Upper lobe of left lung (tissue), 6 donors: ENCODE results near the gene MAGI2. TPM values are rescaled to one million over a fixed set of nuclear protein-coding genes. Genes with fewer than 3 reads are reported as not detected.
A peak's percentile ranks its signal among the peaks of the same experiment; 100 is the strongest.

Experiments
- ATAC-seq, 2 donors: fragments of 200-7000 bp; cut with Tn5 transposase; one replicate each; pipeline ENCODE4 v1.9.1; 2022; ENCODE audit warnings: mild to moderate bottlenecking in 2 of 2, moderate library complexity in 2 of 2; ENCODE audit not compliant: low FRiP score in 2 of 2
- DNase-seq, 2 donors: peaks; one replicate each; pipeline ENCODE4 v3.0.0-alpha.2; 2019 to 2020
- H3K27ac ChIP-seq, 4 donors: fragments of 200-600 bp; sonication (generic); one replicate each; pipeline ENCODE4 v1.5.1; 2016 to 2019
- H3K27me3 ChIP-seq, 4 donors: fragments of 200-600 bp; sonication (generic); one replicate each; pipeline ENCODE4 v1.5.1; 2017 to 2019
- H3K36me3 ChIP-seq, 4 donors: fragments of 200-600 bp; sonication (generic); one replicate each; pipeline ENCODE4 v1.5.1; 2016 to 2019
- H3K4me1 ChIP-seq, 4 donors: fragments of 200-600 bp; sonication (generic); one replicate each; pipeline ENCODE4 v1.5.1; 2018 to 2019
- H3K4me3 ChIP-seq, 4 donors: fragments of 200-600 bp; sonication (generic); one replicate each; pipeline ENCODE4 v1.5.1; 2017 to 2019; ENCODE audit warnings: mild to moderate bottlenecking in 2 of 4, moderate library complexity in 1 of 4
- H3K9me3 ChIP-seq, 4 donors: fragments of 200-600 bp; sonication (generic); one replicate each; pipeline ENCODE4 v1.5.1; 2018 to 2019
- EP300 ChIP-seq, 4 donors: sonication (generic); formaldehyde crosslinking; IDR thresholded peaks; one replicate each; pipeline ENCODE4 v1.5.1; 2017; ENCODE audit warnings: antibody characterized with exemption in 4 of 4, control low read depth in 2 of 4
- POLR2A ChIP-seq, 4 donors: fragments of 450-650 bp; IDR thresholded peaks; one replicate each; pipeline ENCODE4 v1.5.1; 2016 to 2017; ENCODE audit warnings: antibody characterized with exemption in 4 of 4, mild to moderate bottlenecking in 2 of 4
- POLR2AphosphoS5 ChIP-seq, 2 donors: sonication (generic); formaldehyde crosslinking; IDR thresholded peaks; one replicate each; pipeline ENCODE4 v1.5.1; 2017; ENCODE audit warnings: antibody characterized with exemption in 2 of 2
- WGBS, 2 donors: methylation state at CpG; one replicate each; pipeline ENCODE4 v1.1.5; 2017 to 2018; 5-methylcytosine and 5-hydroxymethylcytosine counted together
- total RNA-seq, 6 donors: library from RNA; depleted of rRNA in 4 of 6; stranded (reverse); fragments of >200 nt in 4 of 6; gene quantifications; one replicate each; pipeline versions ENCODE4 v1.1.0 to v1.2.1, GENCODE V29; 2016 to 2021
- TF ChIP-seq, protein P1 (sequence below), 6 experiments: fragments of 450-650 bp in 4 of 6; fragments of 200-600 bp in 2 of 6; sonication (generic) in 2 of 6; IDR thresholded peaks; one replicate each; pipeline ENCODE4 v1.5.1; 2016 to 2019; ENCODE audit warnings: antibody characterized with exemption in 6 of 6
- donor health status: DM: no; HTN: no; CAD: no; lungs with moderate emphysema.
- donor health status: DM: no; HTN: yes; CAD: no; lungs with severe emphysema.

Gene MAGI2
- total RNA-seq, 6 donors from 2014 or later, result 7.9 to 84.9 (median 11.8) TPM

DNA sequence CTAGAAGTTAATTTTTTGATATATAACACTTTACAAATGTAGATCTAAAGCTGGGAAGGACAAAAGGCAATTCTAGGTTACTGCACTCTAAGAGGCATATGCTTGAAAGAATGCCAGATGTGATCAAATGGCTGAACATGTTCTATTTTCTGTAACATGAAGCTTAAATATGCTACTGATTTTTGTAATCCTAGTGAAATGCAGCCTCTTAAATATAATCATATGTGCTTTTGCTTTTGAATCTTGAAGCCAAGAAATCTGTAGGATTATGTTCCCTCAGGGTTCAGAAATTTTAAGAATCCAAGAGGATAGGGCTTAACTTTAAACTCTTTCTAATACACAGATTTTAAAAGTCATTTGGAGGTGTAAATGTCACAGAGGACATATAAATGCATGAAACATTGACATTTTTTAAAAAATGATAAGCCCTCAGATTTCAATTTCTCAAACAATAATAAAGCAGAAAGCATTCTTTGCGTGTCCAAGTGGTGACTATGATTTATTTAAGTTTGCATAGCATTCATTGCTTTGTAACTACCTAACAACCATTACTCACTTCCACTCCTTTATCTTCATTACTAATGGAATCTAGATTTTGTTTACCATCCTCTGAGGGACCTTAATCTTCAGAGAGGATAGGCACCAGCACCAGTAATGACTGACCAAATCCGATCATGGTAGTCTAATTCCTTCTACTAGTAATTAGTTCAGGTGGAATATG is 170.4 kb downstream of the MAGI2 start:
- ATAC-seq, result no peak
- DNase-seq, result no peak
- Histone ChIP-seq H3K36me3 (no peaks in the 10 kb centered on the region), H3K9me3 (no peaks in the 10 kb centered on the region), H3K4me1 (peaks cover 0 to 7% (median 0%) of the 10 kb centered on the region in 4 donors), H3K4me3 (no peak overlapping the region), H3K27ac (no peak overlapping the region), H3K27me3 (no peaks in the 10 kb centered on the region)
- TF ChIP-seq, protein P1, sequence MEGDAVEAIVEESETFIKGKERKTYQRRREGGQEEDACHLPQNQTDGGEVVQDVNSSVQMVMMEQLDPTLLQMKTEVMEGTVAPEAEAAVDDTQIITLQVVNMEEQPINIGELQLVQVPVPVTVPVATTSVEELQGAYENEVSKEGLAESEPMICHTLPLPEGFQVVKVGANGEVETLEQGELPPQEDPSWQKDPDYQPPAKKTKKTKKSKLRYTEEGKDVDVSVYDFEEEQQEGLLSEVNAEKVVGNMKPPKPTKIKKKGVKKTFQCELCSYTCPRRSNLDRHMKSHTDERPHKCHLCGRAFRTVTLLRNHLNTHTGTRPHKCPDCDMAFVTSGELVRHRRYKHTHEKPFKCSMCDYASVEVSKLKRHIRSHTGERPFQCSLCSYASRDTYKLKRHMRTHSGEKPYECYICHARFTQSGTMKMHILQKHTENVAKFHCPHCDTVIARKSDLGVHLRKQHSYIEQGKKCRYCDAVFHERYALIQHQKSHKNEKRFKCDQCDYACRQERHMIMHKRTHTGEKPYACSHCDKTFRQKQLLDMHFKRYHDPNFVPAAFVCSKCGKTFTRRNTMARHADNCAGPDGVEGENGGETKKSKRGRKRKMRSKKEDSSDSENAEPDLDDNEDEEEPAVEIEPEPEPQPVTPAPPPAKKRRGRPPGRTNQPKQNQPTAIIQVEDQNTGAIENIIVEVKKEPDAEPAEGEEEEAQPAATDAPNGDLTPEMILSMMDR (IDR thresholded peaks at IDR 0.05), result no peak
- WGBS, 2 donors, result 65 to 68% methylated on average over 2 of the region's 2 CpGs

DNA sequence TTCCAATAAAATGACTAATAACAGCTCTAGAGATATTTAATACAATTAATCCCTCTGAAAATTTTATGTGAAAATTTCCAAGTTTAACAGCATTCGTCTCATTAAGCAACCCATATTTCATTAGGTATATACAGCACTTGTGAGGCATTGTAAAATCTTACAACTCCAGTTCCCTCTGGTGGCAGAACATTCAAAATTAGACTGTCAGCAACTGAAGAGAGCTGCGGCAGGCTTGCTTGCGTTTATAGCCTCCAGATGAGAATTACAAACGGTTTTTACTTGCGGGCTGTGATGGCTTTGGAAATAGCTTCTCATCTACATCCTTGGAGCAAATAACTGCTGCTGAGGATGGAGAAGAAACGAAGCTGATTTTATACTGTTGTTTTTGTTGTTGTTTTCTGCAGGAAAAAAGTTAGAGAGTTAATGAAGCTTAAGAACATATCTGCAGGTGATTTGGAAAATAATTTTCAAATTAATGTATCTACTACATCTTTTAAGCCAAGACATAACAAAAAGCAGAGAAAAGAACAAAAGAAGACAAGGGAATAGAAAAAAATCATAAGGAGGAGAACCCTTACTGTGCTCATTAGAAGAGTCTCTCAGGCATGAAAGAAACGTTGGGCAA is 171.3 kb downstream of the MAGI2 start:
- TF ChIP-seq, protein P1 (IDR thresholded peaks at IDR 0.05), result peak in 2 of 6 experiments; percentile 20 to 25
- no peak for TF ChIP-seq EP300 (IDR thresholded peaks at IDR 0.05)
- TF ChIP-seq POLR2AphosphoS5 (IDR thresholded peaks at IDR 0.05), result no peak
- no peaks in the 10 kb centered on the region for H3K9me3 ChIP-seq
- H3K4me3 ChIP-seq, result no peak overlapping the region
- 23 to 24% methylated on average over 7 of the region's 7 CpGs for WGBS, 2 donors
- no peaks in the 10 kb centered on the region for H3K36me3 ChIP-seq
- H3K27me3 ChIP-seq, result no peaks in the 10 kb centered on the region
- H3K27ac ChIP-seq, result no peak overlapping the region
- DNase-seq (peak in 1 of 2 donors; percentile 31), ATAC-seq (peak in 1 of 2 donors; percentile 56)
- peaks cover 0 to 7% (median 0%) of the 10 kb centered on the region in 4 donors for H3K4me1 ChIP-seq

DNA sequence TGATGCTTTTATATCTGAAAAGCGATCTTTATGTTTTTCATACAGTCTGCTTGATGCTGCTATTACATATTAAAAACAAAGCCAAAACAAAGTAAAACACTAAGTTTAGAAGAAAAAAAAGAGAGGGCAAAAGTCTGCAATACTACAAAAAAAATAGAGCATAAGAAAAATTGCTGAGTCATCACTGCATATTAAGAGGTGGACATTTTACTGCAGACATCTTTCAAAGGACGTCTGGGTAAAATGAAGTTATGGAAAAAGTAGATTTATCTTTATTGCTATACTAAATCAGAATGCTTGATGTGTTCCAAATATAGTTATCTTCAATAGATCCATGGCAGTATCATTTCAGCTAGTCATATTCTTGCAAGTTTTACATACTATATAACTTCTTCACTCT is 172.0 kb downstream of the MAGI2 start:
- no peak overlapping the region for H3K27ac ChIP-seq
- H3K27me3 ChIP-seq, result no peaks in the 10 kb centered on the region
- no peaks in the 10 kb centered on the region for H3K9me3 ChIP-seq
- H3K36me3 ChIP-seq, result no peaks in the 10 kb centered on the region
- 44 to 49% methylated on average over 2 of the region's 2 CpGs for WGBS, 2 donors
- ATAC-seq (no peak), DNase-seq (no peak)
- no peak overlapping the region for H3K4me3 ChIP-seq
- peaks cover 0 to 7% (median 0%) of the 10 kb centered on the region in 4 donors for H3K4me1 ChIP-seq
- TF ChIP-seq POLR2AphosphoS5 (IDR thresholded peaks at IDR 0.05) (no peak), EP300 (IDR thresholded peaks at IDR 0.05) (no peak), POLR2A (IDR thresholded peaks at IDR 0.05) (no peak)
- TF ChIP-seq, protein P1 (IDR thresholded peaks at IDR 0.05), result no peak

DNA sequence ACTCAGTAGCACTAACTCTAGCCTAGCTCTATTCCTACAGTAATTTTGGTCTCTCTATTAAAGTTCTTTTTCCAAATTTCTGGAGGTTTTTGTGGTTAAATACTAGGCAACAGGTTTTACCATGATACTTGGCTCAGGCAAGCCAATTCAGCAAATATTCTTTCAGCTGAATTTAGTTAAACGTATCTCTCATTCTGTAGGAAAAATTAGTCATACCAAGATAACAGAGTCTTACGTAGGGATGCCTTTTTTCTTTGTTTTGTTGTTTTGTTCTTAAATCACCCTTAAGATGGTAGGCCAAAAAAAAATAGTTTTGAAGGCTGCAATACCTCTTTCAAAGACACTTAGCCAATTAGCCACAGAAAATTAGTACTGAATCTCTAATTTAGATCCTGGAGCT is 180.5 kb downstream of the MAGI2 start:
- no peaks in the 10 kb centered on the region for H3K27me3 ChIP-seq
- no peaks in the 10 kb centered on the region for H3K36me3 ChIP-seq
- H3K4me3 ChIP-seq, result no peak overlapping the region
- 79 to 83% methylated on average over 2 of the region's 2 CpGs for WGBS, 2 donors
- TF ChIP-seq POLR2A (IDR thresholded peaks at IDR 0.05) (no peak), EP300 (IDR thresholded peaks at IDR 0.05) (no peak), POLR2AphosphoS5 (IDR thresholded peaks at IDR 0.05) (no peak)
- TF ChIP-seq, protein P1 (IDR thresholded peaks at IDR 0.05), result no peak
- no peak overlapping the region for H3K27ac ChIP-seq
- ATAC-seq (no peak), DNase-seq (no peak)
- H3K9me3 ChIP-seq, result no peaks in the 10 kb centered on the region
- no peaks in the 10 kb centered on the region for H3K4me1 ChIP-seq
